H9 (cell line): ENCODE results near the gene NGB. TPM values are rescaled to one million over a fixed set of nuclear protein-coding genes. Genes with fewer than 3 reads are reported as not detected.

Experiments
- DNase-seq: peaks from one replicate; pipeline ENCODE4 v3.0.0-alpha.2; 2017
- H2AFZ ChIP-seq: one replicate; pipeline ENCODE4 v1.6.1; 2013; ENCODE audit warnings: mild to moderate bottlenecking, low read length, control low read depth, moderate library complexity
- H2AK5ac ChIP-seq: 2 replicates; pipeline ENCODE4 v1.6.1; 2013; ENCODE audit warnings: low read length, control low read depth, mixed read lengths; ENCODE audit not compliant: insufficient read length
- H2BK120ac ChIP-seq: one replicate; pipeline ENCODE4 v1.6.1; 2013; ENCODE audit warnings: low read depth, mild to moderate bottlenecking, low read length, control low read depth, inconsistent platforms; ENCODE audit not compliant: poor library complexity, severe bottlenecking
- H2BK12ac ChIP-seq: 2 replicates; pipeline ENCODE4 v1.6.1; 2013; ENCODE audit warnings: low read length, control low read depth, mixed read lengths, low read depth; ENCODE audit not compliant: insufficient read length
- H2BK15ac ChIP-seq: 2 replicates; pipeline ENCODE4 v1.6.1; 2013; ENCODE audit warnings: low read depth, low read length, control low read depth
- H2BK20ac ChIP-seq: one replicate; pipeline ENCODE4 v1.6.1; 2013; ENCODE audit warnings: low read depth, mild to moderate bottlenecking, low read length, control low read depth, inconsistent platforms; ENCODE audit not compliant: poor library complexity, severe bottlenecking
- H2BK5ac ChIP-seq: 2 replicates; pipeline ENCODE4 v1.6.1; 2013; ENCODE audit warnings: low read length, control low read depth, mixed read lengths; ENCODE audit not compliant: insufficient read length
- H3K14ac ChIP-seq: 2 replicates; pipeline ENCODE4 v1.6.1; 2013; ENCODE audit warnings: low read length, control low read depth; ENCODE audit not compliant: insufficient read depth
- H3K18ac ChIP-seq: 2 replicates; pipeline ENCODE4 v1.6.1; 2013; ENCODE audit warnings: low read depth, mild to moderate bottlenecking, mixed read lengths, low read length, control low read depth; ENCODE audit not compliant: insufficient read length
- H3K23ac ChIP-seq: 2 replicates; pipeline ENCODE4 v1.6.1; 2013; ENCODE audit warnings: low read length, control low read depth, mixed read lengths, low read depth; ENCODE audit not compliant: insufficient read length
- H3K23me2 ChIP-seq: 2 replicates; pipeline ENCODE4 v1.6.1; 2013; ENCODE audit warnings: low read depth, mild to moderate bottlenecking, mixed read lengths, low read length, control low read depth; ENCODE audit not compliant: insufficient read length, poor library complexity, severe bottlenecking
- H3K27ac ChIP-seq: 2 replicates; pipeline ENCODE4 v1.5.1; 2013; ENCODE audit warnings: low read length, control low read depth, mixed read lengths, low read depth; ENCODE audit not compliant: insufficient read length
- H3K27me3 ChIP-seq: 2 replicates; pipeline ENCODE4 v1.6.1; 2013; ENCODE audit warnings: low read length, control low read depth, inconsistent platforms; ENCODE audit not compliant: insufficient read depth
- H3K4ac ChIP-seq: 2 replicates; pipeline ENCODE4 v1.6.1; 2013; ENCODE audit warnings: low read depth, mild to moderate bottlenecking, control low read depth, inconsistent platforms, low read length, moderate library complexity
- H3K4me1 ChIP-seq: 2 replicates; pipeline ENCODE4 v1.6.1; 2013; ENCODE audit warnings: low read length, control low read depth, inconsistent platforms; ENCODE audit not compliant: insufficient read depth
- H3K4me2 ChIP-seq: 2 replicates; pipeline ENCODE4 v1.6.1; 2013; ENCODE audit warnings: low read length, control low read depth, mixed read lengths; ENCODE audit not compliant: insufficient read length, insufficient read depth
- H3K56ac ChIP-seq: 2 replicates; pipeline ENCODE4 v1.6.1; 2013; ENCODE audit warnings: low read depth, mild to moderate bottlenecking, mixed read lengths, low read length, control low read depth; ENCODE audit not compliant: insufficient read length
- H3K79me1 ChIP-seq: 2 replicates; pipeline ENCODE4 v1.6.1; 2013; ENCODE audit warnings: low read depth, mild to moderate bottlenecking, moderate library complexity, low read length, control low read depth, inconsistent platforms; ENCODE audit not compliant: insufficient read depth, poor library complexity, severe bottlenecking
- H3K79me2 ChIP-seq: 2 replicates; pipeline ENCODE4 v1.6.1; 2013; ENCODE audit warnings: low read length, control low read depth, inconsistent platforms; ENCODE audit not compliant: insufficient read depth
- H3K9ac ChIP-seq: 2 replicates; pipeline ENCODE4 v1.6.1; 2013; ENCODE audit warnings: low read length, control low read depth, mixed read lengths; ENCODE audit not compliant: insufficient read length; ENCODE audit errors: extremely low read depth
- H3K9me3 ChIP-seq: one replicate; pipeline ENCODE4 v1.6.1; 2013; ENCODE audit warnings: low read depth, low read length, inconsistent platforms; ENCODE audit not compliant: control insufficient read depth
- H3T11ph ChIP-seq: one replicate; pipeline ENCODE4 v1.6.1; 2013; ENCODE audit warnings: mild to moderate bottlenecking, low read length, control low read depth, inconsistent platforms
- H4K20me1 ChIP-seq: one replicate; pipeline ENCODE4 v1.6.1; 2013; ENCODE audit not compliant: control insufficient read depth, insufficient read length, insufficient read depth
- H4K5ac ChIP-seq: 2 replicates; pipeline ENCODE4 v1.6.1; 2013; ENCODE audit warnings: low read depth, mild to moderate bottlenecking, mixed read lengths, low read length, control low read depth; ENCODE audit not compliant: insufficient read length
- H4K8ac ChIP-seq: replicated peaks from 2 replicates; pipeline ENCODE4 v1.6.1; 2013; ENCODE audit warnings: low read length, control low read depth, mixed read lengths, low read depth; ENCODE audit not compliant: insufficient read length
- H4K91ac ChIP-seq: 2 replicates; pipeline ENCODE4 v1.6.1; 2013; ENCODE audit warnings: low read depth, mild to moderate bottlenecking, moderate library complexity, mixed read lengths, low read length, control low read depth; ENCODE audit not compliant: insufficient read length
- H3K27ac Mint-ChIP-seq, 3 experiments: 2 replicates in 2 of 3; 3 replicates in 1 of 3; pipeline ENCODE4 v1.8.0; 2020 to 2021; ENCODE audit warnings: mixed read lengths in 3 of 3, mild to moderate bottlenecking in 1 of 3, moderate library complexity in 1 of 3
- H3K27me3 Mint-ChIP-seq: 2 replicates; pipeline ENCODE4 v1.8.0; 2021; ENCODE audit warnings: low read depth, mild to moderate bottlenecking, moderate library complexity, mixed read lengths
- H3K36me3 Mint-ChIP-seq, 3 experiments: 2 replicates in 2 of 3; 3 replicates in 1 of 3; pipeline ENCODE4 v1.8.0; 2020 to 2021; ENCODE audit warnings: low read depth in 3 of 3, mixed read lengths in 3 of 3; ENCODE audit not compliant: insufficient read depth in 1 of 3
- H3K4me1 Mint-ChIP-seq, 2 experiments: 2 replicates each; pipeline ENCODE4 v1.8.0; 2020; ENCODE audit warnings: mixed read lengths in 2 of 2
- H3K4me3 Mint-ChIP-seq, 2 experiments: 2 replicates in 1 of 2; 3 replicates in 1 of 2; pipeline ENCODE4 v1.8.0; 2020 to 2021; ENCODE audit warnings: mild to moderate bottlenecking in 2 of 2, mixed read lengths in 2 of 2, moderate library complexity in 1 of 2
- H3K9me3 Mint-ChIP-seq, 2 experiments: 2 replicates in 1 of 2; 3 replicates in 1 of 2; pipeline ENCODE4 v1.8.0; 2020; ENCODE audit warnings: mild to moderate bottlenecking in 2 of 2, mixed read lengths in 2 of 2, moderate library complexity in 1 of 2
- WGBS: extraction: QIAGEN DNeasy Blood & Tissue Kit; methylation state at CpG from one replicate; pipeline ENCODE4 v1.1.7; 2013; ENCODE audit warnings: missing lambda C conversion rate, low lambda C conversion rate, mixed read lengths; ENCODE audit not compliant: insufficient read length; ENCODE audit errors: extremely low coverage; 5-methylcytosine and 5-hydroxymethylcytosine counted together
- total RNA-seq: library from RNA; stranded (reverse); gene quantifications from 2 replicates; pipeline ENCODE4 v1.2.1, GENCODE V29; 2021
- TF ChIP-seq, protein P1 (sequence below): fragments of 200-600 bp; sonication (generic); conservative IDR thresholded peaks from 3 replicates; pipeline ENCODE4 v1.8.0; 2021; ENCODE audit warnings: antibody characterized with exemption, mild to moderate bottlenecking

The NGB gene
- total RNA-seq, 1 experiment from 2014 or later: 0.26 TPM

DNA sequence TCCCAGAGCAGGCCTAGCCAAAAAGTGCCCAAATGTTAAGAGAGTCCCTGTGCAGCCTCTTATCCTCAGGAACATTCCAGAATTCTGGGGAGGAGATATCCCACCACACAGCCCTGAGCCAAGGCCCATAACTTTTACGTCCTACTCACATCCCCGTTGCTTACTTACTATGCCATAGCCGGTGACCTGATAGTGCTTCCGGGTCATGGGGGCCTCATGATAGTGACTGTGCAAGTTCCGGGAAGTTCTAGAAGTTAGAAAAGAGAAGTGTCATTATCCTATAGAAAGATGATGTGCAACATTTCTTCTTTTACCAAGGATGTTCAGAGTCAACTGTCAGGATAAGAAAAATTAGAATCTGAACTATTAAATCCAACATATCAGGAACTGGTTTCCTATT is 15.6 kb upstream of the NGB start:
- H3K9me3 ChIP-seq: no peaks in the 10 kb centered on the region
- Mint-ChIP-seq H3K4me3 (no peak overlapping the region), H3K9me3 (no peaks in the 10 kb centered on the region; a peak in 1 of 5 replicates), H3K36me3 (peaks cover 4 to 32% (median 23%) of the 10 kb centered on the region in 3 experiments; a peak in 5 of 7 replicates), H3K27me3 (no peaks in the 10 kb centered on the region), H3K4me1 (no peaks in the 10 kb centered on the region), H3K27ac (no peak overlapping the region)
- no peak overlapping the region for H3K4ac ChIP-seq
- no peak overlapping the region for H3K18ac ChIP-seq
- H3K27ac ChIP-seq: no peak overlapping the region
- H2BK5ac ChIP-seq: no peak overlapping the region
- TF ChIP-seq, protein P1, sequence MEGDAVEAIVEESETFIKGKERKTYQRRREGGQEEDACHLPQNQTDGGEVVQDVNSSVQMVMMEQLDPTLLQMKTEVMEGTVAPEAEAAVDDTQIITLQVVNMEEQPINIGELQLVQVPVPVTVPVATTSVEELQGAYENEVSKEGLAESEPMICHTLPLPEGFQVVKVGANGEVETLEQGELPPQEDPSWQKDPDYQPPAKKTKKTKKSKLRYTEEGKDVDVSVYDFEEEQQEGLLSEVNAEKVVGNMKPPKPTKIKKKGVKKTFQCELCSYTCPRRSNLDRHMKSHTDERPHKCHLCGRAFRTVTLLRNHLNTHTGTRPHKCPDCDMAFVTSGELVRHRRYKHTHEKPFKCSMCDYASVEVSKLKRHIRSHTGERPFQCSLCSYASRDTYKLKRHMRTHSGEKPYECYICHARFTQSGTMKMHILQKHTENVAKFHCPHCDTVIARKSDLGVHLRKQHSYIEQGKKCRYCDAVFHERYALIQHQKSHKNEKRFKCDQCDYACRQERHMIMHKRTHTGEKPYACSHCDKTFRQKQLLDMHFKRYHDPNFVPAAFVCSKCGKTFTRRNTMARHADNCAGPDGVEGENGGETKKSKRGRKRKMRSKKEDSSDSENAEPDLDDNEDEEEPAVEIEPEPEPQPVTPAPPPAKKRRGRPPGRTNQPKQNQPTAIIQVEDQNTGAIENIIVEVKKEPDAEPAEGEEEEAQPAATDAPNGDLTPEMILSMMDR: no peak
- H2BK120ac ChIP-seq: no peak overlapping the region
- H3K4me1 ChIP-seq: no peaks in the 10 kb centered on the region
- H3T11ph ChIP-seq: no peak overlapping the region
- WGBS: no CpG with 5 or more reads among the region's 5 CpGs
- H2AFZ ChIP-seq: no peak overlapping the region
- no peaks in the 10 kb centered on the region for H3K27me3 ChIP-seq
- no peak overlapping the region for H2BK20ac ChIP-seq
- H3K4me2 ChIP-seq: no peak overlapping the region
- no peak overlapping the region for H2BK12ac ChIP-seq
- no peaks in the 10 kb centered on the region for H3K79me2 ChIP-seq
- no peaks in the 10 kb centered on the region for H4K20me1 ChIP-seq
- H3K23me2 ChIP-seq: no peaks in the 10 kb centered on the region
- DNase-seq: no peak
- no peak overlapping the region for H3K23ac ChIP-seq
- no peak overlapping the region for H4K8ac ChIP-seq
- no peak overlapping the region for H2BK15ac ChIP-seq
- H4K91ac ChIP-seq: no peak overlapping the region
- H3K9ac ChIP-seq: no peak overlapping the region
- no peak overlapping the region for H3K14ac ChIP-seq
- no peak overlapping the region for H4K5ac ChIP-seq
- H3K56ac ChIP-seq: no peak overlapping the region
- H3K79me1 ChIP-seq: no peaks in the 10 kb centered on the region
- H2AK5ac ChIP-seq: no peak overlapping the region
